Measurements from ENCODE around the gene SEPHS2. TPM values are rescaled to one million over a fixed set of nuclear protein-coding genes. Genes with fewer than 3 reads are reported as not detected.

The SEPHS2 gene
- total RNA-seq, 2 donors from 2014 or later = 18.2 to 18.6 TPM

DNA sequence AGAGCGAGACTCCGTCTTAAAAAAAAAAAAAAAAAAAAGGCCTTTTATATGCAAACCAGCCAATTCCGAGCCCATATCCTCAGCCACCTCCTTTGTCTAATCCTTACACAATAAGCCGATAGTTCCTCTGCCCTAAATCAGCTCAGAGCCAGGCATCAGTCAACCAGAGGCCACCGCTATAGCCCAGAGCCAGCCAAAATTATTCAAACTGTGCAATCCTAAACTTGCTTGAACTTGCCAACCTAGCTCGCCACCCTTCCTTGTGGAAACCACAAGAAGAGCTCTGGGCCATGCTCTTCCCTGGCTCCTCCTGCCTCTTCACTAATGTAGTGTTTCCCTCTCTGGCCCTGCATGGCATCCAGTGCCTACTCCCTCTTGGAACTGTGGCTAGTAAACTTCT lies 44.5 kb upstream of the SEPHS2 start:
- DNase-seq (ENCODE audit: low spot score) = no peak
- no peaks in the 10 kb centered on the region for H3K9me3 ChIP-seq
- H3K27ac ChIP-seq = no peak overlapping the region
- H3K36me3 ChIP-seq = no peaks in the 10 kb centered on the region
- H3K4me1 ChIP-seq = no peaks in the 10 kb centered on the region
- TF ChIP-seq, protein P1, sequence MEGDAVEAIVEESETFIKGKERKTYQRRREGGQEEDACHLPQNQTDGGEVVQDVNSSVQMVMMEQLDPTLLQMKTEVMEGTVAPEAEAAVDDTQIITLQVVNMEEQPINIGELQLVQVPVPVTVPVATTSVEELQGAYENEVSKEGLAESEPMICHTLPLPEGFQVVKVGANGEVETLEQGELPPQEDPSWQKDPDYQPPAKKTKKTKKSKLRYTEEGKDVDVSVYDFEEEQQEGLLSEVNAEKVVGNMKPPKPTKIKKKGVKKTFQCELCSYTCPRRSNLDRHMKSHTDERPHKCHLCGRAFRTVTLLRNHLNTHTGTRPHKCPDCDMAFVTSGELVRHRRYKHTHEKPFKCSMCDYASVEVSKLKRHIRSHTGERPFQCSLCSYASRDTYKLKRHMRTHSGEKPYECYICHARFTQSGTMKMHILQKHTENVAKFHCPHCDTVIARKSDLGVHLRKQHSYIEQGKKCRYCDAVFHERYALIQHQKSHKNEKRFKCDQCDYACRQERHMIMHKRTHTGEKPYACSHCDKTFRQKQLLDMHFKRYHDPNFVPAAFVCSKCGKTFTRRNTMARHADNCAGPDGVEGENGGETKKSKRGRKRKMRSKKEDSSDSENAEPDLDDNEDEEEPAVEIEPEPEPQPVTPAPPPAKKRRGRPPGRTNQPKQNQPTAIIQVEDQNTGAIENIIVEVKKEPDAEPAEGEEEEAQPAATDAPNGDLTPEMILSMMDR (IDR thresholded peaks at IDR 0.05) = no peak
- no peaks in the 10 kb centered on the region for H3K27me3 ChIP-seq
- no peak overlapping the region for H3K4me3 ChIP-seq

DNA sequence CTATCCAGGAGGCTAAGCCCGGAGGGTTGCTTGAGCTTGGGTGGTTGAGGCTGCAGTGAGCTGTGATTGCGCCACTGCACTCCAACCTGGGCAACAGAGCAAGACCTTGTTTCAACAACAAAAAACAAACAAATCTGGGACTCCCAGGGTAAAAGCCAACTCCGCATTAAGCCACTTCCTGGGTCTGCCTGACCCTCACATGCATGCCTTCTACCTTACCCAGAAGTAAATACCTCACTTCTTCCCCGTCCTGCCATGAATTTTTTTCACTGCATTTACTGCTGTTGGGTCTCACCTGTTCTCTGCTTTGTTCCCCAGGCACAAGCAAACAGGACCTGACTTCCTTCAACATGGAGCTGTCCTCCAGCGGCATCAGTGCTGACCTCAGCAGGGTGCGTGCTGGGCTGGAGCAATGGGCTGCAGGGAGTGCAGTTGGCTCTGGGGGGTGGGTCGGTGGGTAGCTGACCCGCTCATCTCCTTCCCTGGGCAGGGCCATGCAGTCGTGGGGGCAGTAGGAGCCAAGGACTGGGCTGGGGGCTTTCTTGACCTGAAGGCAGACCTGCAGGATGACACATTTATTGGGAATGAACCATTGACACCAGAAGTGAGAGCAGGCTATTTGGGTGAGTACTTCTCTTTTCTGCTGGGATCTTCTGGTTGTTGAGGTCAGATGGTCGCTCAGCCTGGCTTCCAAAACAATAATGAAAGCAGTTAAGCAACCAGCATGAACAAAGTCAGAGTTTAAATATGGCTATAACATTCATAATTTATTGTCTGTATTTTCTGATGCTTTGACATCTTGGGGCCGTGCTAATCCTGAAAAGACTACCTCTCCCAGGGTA lies 43.3 kb upstream of the SEPHS2 start:
- DNase-seq (ENCODE audit: low spot score) = no peak
- Histone ChIP-seq H3K36me3 (no peaks in the 10 kb centered on the region), H3K27ac (no peak overlapping the region), H3K27me3 (no peaks in the 10 kb centered on the region), H3K4me3 (no peak overlapping the region), H3K4me1 (no peaks in the 10 kb centered on the region), H3K9me3 (no peaks in the 10 kb centered on the region)
- TF ChIP-seq, protein P1 (IDR thresholded peaks at IDR 0.05) = no peak

DNA sequence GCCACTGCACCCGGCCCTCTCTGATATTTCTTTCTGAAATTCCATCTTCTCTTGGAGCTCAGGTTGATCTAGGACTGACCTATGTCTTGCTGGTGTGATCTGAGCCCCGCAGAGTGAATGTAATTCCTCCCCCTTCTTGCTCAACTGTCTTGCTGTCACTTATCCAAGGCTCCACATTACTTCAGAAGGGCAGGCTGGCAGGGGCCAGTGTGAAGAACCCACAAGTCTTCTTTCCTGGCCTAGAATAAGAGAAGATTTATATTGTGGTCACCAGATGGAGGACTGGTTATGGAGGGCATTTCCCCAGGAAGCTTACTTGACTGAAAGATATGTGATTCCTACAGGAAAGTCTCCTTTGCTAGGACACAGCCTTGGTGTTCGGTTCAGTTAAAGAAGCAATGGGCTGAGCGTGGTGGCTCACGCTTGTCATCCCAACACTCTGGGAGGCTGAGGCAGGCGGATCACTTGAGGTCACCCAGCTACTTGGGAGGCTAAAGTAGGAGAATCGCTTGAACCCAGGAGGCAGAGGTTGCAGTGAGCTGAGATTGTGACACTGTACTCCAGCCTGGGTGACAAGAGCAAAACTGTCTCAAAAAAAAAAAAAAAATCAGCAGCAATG lies 40.3 kb upstream of the SEPHS2 start:
- TF ChIP-seq, protein P1 (IDR thresholded peaks at IDR 0.05) = no peak

DNA sequence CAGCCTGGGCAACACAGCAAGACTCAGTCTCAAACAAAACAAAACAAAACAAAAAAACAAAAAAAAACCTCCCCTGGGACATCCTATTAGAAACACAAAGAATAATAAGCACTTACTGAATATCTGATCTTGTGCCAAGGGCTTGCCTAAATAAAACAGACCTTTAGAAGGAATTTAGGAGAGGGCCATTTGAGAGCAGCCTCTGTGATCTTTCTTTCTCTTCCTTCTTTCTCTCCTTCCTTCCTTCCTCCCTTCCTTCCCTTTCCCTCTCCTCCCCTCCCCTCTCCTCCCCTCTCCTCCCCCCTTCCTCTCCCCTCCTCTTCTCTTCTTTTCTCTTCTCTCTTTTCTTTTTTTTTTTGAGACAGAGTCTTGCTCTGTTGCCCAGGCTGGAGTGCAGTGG lies 39.2 kb upstream of the SEPHS2 start:
- Histone ChIP-seq H3K4me3 (no peak overlapping the region), H3K36me3 (no peaks in the 10 kb centered on the region), H3K4me1 (no peaks in the 10 kb centered on the region), H3K9me3 (no peaks in the 10 kb centered on the region), H3K27ac (no peak overlapping the region), H3K27me3 (no peaks in the 10 kb centered on the region)
- DNase-seq (ENCODE audit: low spot score) = no peak
- TF ChIP-seq, protein P1 (IDR thresholded peaks at IDR 0.05) = no peak

More for the DNA sequence above, 40.3 kb upstream of the SEPHS2 start:
- no peak for DNase-seq (ENCODE audit: low spot score)
- Histone ChIP-seq H3K36me3 (no peaks in the 10 kb centered on the region), H3K27ac (no peak overlapping the region), H3K9me3 (no peaks in the 10 kb centered on the region), H3K27me3 (no peaks in the 10 kb centered on the region), H3K4me3 (no peak overlapping the region), H3K4me1 (no peaks in the 10 kb centered on the region)

DNA sequence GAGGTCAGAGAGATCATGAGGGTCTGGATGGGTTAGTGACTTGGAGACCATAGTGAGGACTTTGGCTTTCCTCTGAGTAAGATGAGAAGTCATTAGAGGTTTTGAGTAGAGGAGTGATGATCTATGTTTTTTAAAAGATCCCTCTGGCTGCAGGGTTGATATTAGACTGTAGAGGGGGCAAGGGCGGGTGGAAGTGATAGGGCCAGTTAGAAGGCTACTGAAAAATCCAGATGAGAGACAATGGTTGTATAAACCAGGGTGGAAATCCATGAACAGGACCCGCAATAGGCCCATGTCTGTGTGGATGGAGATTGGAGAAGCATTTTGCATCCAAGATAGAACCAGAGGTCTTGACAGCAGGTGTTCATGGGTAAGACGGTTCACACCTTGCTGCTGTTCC lies 36.7 kb upstream of the SEPHS2 start:
- Histone ChIP-seq H3K9me3 (no peaks in the 10 kb centered on the region), H3K36me3 (no peaks in the 10 kb centered on the region), H3K4me1 (no peaks in the 10 kb centered on the region), H3K27ac (no peak overlapping the region), H3K4me3 (no peak overlapping the region), H3K27me3 (no peaks in the 10 kb centered on the region)
- no peak for DNase-seq (ENCODE audit: low spot score)
- TF ChIP-seq, protein P1 (IDR thresholded peaks at IDR 0.05) = no peak
